Fibroblast of skin of abdomen (primary cell): ENCODE measurements around the gene SSB.
"Not testable (repeated sequence)": the region's sequence is repeated elsewhere in the genome, so short reads cannot be mapped to it uniquely, and the experiment has no call there.

Source experiments
- DNase-seq: peaks from one replicate; pipeline ENCODE4 v3.0.0-alpha.2; 2013

SSB gene

GRCh38 chr2:169838743-169839489 lies 40.2 kb downstream of the SSB start:
- no peak for DNase-seq

GRCh38 chr2:169839954-169840746 lies 41.5 kb downstream of the SSB start:
- no peak for DNase-seq

GRCh38 chr2:169840747-169841142 lies 42.1 kb downstream of the SSB start:
- DNase-seq = no peak

- not testable (repeated sequence) for DNase-seq
Measured at GRCh38 chr2:169841625-169842024, 43.0 kb downstream of the SSB start.

GRCh38 chr2:169845016-169845415 lies 46.3 kb downstream of the SSB start:
- DNase-seq = no peak

GRCh38 chr2:169848959-169849693 lies 50.5 kb downstream of the SSB start:
- DNase-seq = not testable (repeated sequence)

GRCh38 chr2:169849710-169850109 lies 51.0 kb downstream of the SSB start:
- no peak for DNase-seq

- no peak for DNase-seq
Measured at GRCh38 chr2:169853041-169853668, 54.5 kb downstream of the SSB start.

GRCh38 chr2:169855281-169856258 lies 56.9 kb downstream of the SSB start:
- not testable (repeated sequence) for DNase-seq

GRCh38 chr2:169859423-169859822 lies 60.8 kb downstream of the SSB start:
- no peak for DNase-seq

GRCh38 chr2:169860149-169860548 lies 61.5 kb downstream of the SSB start:
- DNase-seq = no peak
